Neural progenitor cell (in vitro differentiated cells): ENCODE measurements around the gene TRMT1.
A peak's percentile ranks its signal among the peaks of the same experiment; 100 is the strongest.

Experiments used
- CTCF ChIP-seq: fragments of 200-600 bp; sonication (generic); IDR thresholded peaks from 2 replicates; pipeline ENCODE4 v1.5.1; 2017; ENCODE audit warnings: antibody characterized with exemption, mild to moderate bottlenecking
- EZH2 ChIP-seq: fragments of 200-600 bp; sonication (generic); IDR thresholded peaks from 2 replicates; pipeline ENCODE4 v1.6.1; 2017; ENCODE audit warnings: antibody characterized with exemption, mild to moderate bottlenecking, moderate library complexity
- EZH2phosphoT487 ChIP-seq: fragments of 200-600 bp; sonication (generic); IDR thresholded peaks from 2 replicates; pipeline ENCODE4 v1.6.1; 2017; ENCODE audit warnings: antibody characterized with exemption

GRCh38 chr19:13150187-13150930 lies 33.8 kb upstream of the TRMT1 start, which contains the start of the genes IER2 and STX10:
- TF ChIP-seq EZH2phosphoT487, result no peak
- TF ChIP-seq CTCF, result peak; percentile 47
- TF ChIP-seq EZH2, result no peak
